Activated gamma-delta T cell treated with Interleukin-2 at 50 U/mL for 16 hours (primary cell): Measurements from ENCODE around the gene FGD6.
"Not testable (repeated sequence)": the region's sequence is repeated elsewhere in the genome, so short reads cannot be mapped to it uniquely, and the experiment has no call there.

ENCODE experiments used
- DNase-seq: peaks from one replicate; pipeline ENCODE4 v3.0.0-alpha.2; 2020

Gene FGD6

GRCh38 chr12:95217377-95218149, at the start of gene FGD6, which contains the start of gene VEZT:
TSS of gene FGD6 (minus strand) at chr12:95217467. CDS start at chr12:95217240, 227 bp downstream.
TSS of gene VEZT (plus strand) at chr12:95217807. CDS start at chr12:95217851, 44 bp downstream.
- peak; percentile 97 for DNase-seq

GRCh38 chr12:95266254-95266653, 49.0 kb upstream of the FGD6 start:
- no peak for DNase-seq

DNA sequence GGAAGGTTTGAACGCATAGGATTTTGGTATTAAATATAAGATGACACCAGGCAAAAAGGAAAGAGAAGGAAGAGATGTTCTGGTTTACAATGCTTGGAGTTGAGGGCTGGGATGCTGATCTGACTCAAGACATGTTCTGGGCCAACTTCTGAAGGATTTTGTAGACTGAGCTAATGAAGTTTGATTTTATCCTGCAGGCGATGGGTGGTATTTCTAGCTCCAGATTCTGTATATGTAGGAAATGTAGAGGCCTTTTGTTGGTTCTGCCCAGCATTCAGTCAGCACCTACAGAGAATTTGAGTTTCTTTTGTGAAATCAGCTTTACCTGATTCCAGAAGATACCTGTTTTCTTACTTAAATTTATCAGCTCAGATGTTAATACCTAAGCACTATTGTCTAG, 48.5 kb upstream of the FGD6 start:
- DNase-seq, result no peak

GRCh38 chr12:95262808-95263207, 45.5 kb upstream of the FGD6 start:
- DNase-seq, result no peak

DNA sequence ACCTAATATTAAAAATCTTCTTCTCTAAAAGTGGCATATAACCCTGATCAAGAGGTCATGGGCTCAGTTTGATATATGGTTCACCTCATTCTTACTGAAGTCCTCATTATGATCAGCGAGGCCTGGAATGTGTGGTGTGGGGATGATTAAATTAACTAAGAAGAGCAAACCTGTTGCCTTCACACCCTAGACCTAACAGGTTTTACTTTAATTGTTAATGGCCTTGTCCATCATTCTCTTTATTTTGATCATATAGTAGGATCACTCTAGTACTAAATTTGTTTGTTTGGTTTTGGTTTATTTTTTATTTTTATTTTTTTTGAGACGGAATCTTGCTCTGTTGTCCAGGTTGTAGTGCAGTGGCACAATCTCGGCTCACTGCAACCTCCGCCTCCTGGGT, 43.8 kb upstream of the FGD6 start:
- DNase-seq, result no peak

DNA sequence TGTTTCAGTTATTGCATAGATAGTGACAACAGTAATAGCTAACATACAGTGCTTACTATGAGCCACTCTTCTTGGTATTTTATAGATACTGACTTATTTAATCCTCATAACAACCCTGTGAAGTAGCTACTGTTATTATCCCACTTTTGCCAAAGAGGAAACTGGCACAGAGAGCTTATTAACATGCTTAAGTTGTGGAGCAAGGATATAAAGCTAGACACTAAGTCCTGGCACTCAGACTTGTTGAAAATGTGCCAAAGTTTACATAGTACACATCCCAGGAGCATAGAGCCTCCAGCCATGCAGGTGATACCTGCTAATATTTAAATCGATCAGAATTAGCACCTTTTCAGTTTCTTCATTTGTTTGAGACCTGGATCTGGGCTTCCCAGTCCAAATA, 42.1 kb upstream of the FGD6 start:
- no peak for DNase-seq

GRCh38 chr12:95258803-95259202, 41.5 kb upstream of the FGD6 start:
- no peak for DNase-seq

DNA sequence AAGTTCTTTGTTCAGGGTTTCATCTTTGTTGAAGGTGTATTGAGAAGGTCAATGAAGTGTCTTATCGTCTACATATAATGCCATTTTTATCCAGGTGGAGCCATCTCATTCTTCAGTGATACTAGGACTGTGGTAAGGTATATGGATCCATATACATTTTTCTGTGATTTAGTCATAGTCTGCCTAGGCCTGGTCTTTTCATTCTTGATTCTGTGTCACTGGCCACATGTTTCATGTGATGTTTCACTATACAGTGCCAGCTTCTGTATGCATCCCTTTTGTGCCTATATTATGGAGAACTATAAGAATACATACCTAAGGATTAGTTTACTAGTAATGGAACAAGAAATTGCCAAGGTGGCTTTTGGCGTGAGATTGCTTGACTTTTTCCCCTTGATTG, 40.9 kb upstream of the FGD6 start:
- DNase-seq, result no peak

- no peak for DNase-seq
Observed at GRCh38 chr12:95257541-95257940, 40.3 kb upstream of the FGD6 start.

DNA sequence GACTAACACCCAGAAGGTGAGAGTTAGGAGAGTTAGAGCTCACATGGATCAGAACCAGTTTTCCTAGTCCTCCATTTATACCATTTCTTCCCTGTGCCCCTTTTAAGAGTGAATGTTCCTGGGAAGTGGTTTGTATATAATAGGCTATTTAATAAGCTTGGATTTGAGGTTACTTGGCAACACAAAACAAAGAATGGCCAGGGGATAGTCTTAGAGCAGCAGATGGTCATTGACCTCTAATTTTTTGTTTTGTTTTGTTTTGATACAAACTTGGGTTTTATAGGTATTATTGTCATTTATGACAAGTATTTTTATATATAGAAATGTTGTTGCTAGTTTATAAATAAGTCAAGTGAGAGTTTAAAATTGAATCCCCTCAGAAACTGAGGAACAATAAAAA, 36.1 kb upstream of the FGD6 start:
- no peak for DNase-seq

DNA sequence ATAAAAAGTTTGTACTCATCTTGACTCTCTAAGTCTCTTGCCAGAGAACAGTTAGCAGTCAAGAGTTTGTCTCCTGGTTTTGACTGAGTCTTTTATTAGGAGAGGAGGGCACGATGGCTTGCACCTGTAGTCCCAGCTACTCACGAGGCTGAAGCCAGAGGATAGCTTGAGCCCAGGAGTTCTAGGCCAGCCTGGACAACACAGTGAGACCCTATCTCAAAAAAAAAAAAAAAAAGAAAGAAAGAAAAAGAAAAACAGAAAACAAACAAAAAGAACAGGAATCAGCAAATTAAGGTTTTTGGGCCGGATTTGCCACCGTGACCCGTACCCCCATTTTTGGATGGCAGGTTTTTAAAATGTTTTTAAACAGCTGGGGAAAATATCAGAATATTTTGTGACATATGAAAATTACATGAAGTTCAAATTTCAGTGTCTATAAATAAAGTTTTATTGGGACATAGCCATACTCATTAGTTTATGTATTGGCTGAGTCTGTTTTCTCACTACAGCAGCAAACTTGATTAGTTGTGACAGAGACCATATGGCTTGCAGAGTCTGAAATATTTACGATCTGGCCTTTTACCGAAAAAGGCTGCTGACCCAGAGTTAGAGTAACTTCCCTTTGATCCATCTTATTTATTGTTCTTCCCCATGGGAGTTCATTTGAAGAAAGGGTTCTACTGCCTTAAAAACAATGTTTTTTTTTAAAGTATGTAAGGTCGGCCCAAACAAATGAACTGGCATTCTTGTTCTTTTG, 31.5 kb upstream of the FGD6 start:
- DNase-seq, result no peak

GRCh38 chr12:95248095-95248494, 30.8 kb upstream of the FGD6 start:
- DNase-seq, result no peak

- no peak for DNase-seq
Observed at GRCh38 chr12:95244350-95244749, 27.1 kb upstream of the FGD6 start.

DNA sequence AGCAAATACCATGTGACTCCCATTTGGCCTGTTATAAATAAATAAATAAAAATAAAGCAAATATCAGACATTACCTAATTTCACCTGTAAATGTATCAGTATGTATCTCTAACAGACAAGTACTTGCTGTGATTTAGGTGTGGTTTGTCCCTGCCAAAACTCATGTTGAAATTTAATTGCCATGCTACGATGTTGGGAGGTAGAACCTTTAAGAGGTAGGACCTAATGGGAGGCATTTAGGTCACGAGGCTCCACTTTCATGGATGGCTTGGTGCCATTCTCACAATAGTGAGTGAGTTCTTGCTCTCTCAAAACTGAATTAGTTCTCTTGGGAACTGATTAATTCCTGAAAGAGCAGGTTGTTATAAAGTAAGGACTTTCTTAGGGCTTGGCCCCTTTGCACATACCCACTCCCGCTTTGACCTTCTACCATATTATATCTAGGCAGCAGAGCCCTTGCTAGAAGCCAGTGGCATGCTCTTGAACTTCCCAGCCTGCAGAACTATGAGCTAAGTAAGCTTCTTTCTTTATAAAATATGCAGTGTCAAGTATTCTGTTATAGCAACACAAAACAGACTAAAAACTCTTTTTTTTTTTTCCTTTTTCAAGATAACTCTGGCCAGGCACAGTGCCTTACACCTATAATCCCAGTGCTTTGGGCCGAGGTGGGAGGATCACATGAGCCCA, 26.4 kb upstream of the FGD6 start:
- DNase-seq, result no peak

GRCh38 chr12:95241761-95242506, 24.7 kb upstream of the FGD6 start:
- DNase-seq, result no peak

GRCh38 chr12:95241138-95241537, 23.9 kb upstream of the FGD6 start:
- DNase-seq, result not testable (repeated sequence)

DNA sequence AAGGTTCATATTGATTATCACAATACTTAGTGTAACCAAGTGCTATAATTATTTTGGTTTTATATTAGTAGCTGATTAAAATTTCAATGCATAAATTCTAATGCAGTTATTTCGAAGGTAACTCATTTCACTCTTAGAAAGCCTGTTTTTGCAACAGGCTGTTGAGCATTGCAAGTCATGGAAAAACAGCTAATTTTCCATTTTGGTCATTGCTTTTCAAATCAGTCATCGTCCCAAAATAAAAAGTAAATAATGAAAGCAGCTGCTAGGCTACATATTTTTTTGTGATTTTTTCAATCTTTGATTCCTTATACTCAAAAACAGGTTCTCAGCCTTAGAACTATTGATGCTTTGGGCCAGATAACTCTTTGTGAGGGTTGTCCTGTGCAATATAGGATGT, 23.3 kb upstream of the FGD6 start:
- DNase-seq, result no peak

- DNase-seq, result not testable (repeated sequence)
Observed at GRCh38 chr12:95239835-95240234, 22.6 kb upstream of the FGD6 start.

GRCh38 chr12:95239216-95239615, 21.9 kb upstream of the FGD6 start:
- no peak for DNase-seq

- DNase-seq, result no peak
Observed at GRCh38 chr12:95238150-95238549, 20.9 kb upstream of the FGD6 start.

DNA sequence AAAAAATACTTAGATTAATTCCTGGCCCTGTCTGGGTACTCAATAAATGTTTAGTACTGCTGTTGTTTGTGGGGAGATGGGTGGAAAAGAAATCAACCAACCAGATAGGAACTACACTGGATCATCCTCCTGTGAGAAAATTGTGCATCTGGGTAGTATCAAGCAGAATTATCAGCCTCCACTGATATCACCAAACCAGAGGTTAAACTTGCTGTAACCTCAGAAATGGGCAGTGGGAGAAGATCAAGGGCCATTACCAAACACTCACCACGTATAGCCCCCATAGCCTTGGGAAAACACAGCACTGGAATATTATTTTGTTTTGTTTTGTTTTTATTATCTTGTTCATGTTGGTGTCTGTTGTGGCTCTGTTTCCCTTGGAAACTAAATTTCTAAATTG, 20.0 kb upstream of the FGD6 start:
- no peak for DNase-seq

- not testable (repeated sequence) for DNase-seq
Observed at GRCh38 chr12:95235621-95236020, 18.4 kb upstream of the FGD6 start.

GRCh38 chr12:95234187-95234586, 16.9 kb upstream of the FGD6 start:
- DNase-seq, result not testable (repeated sequence)
